ENCODE measurements around the gene ROR2. TPM values are rescaled to one million over a fixed set of nuclear protein-coding genes. Genes with fewer than 3 reads are reported as not detected.

Gene ROR2
- total RNA-seq, 1 experiment from 2014 or later = 5.9 TPM

DNA sequence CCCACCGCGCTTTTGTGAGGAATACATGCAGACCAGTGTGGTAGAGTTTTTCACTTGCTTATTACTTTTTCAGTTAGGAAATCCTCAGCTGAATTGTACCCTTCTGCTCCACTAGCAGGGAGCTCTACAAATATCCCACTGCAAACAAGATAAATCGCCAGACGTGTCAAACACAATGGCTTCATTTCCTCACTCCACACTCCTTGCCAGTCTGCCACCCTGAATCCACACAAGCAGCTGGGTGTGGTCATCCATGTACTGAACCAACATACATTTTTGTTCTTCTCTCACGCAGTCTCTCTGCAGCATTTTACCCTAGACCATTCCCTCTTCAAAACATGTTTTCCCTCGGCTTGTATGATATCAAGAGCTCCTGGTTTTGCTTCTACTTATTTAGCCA lies 3.7 kb upstream of the ROR2 start:
- intact Hi-C loops (cut with micrococcal nuclease; ENCODE audit: unreplicated experiment) = loop anchor here (5.0 kb wide), 1 partner anchor 176 kb away; no protein-coding TSS in a partner anchor
- Histone ChIP-seq H3K27me3 (ENCODE audit: control insufficient read depth, insufficient read depth, low read length) (peaks cover 2% of the 10 kb centered on the region; the same call in 1 of the 2 replicates), H3K9me3 (ENCODE audit: control insufficient read depth, insufficient read depth, low read depth, low read length) (no peaks in the 10 kb centered on the region), H3K27ac (ENCODE audit: low read length) (no peak overlapping the region), H3K4me3 (ENCODE audit: low read depth in 2 of 2, low read length in 2 of 2) (no peak overlapping the region), H3K4me1 (ENCODE audit: control insufficient read depth, insufficient read depth, low read length) (no peaks in the 10 kb centered on the region), H3K36me3 (ENCODE audit: control insufficient read depth, insufficient read depth, low read length) (no peaks in the 10 kb centered on the region; the same call in 1 of the 2 replicates)
- TF ChIP-seq TCF7L2 (IDR thresholded peaks at IDR 0.05; ENCODE audit: low read depth, low read length) (no peak), SIN3A (IDR thresholded peaks at IDR 0.05; ENCODE audit: borderline replicate concordance, insufficient read depth, low read depth, low read length) (no peak), POLR2AphosphoS5 (IDR thresholded peaks at IDR 0.05; ENCODE audit: low read depth, low read length) (no peak)
- TF ChIP-seq, protein P1, sequence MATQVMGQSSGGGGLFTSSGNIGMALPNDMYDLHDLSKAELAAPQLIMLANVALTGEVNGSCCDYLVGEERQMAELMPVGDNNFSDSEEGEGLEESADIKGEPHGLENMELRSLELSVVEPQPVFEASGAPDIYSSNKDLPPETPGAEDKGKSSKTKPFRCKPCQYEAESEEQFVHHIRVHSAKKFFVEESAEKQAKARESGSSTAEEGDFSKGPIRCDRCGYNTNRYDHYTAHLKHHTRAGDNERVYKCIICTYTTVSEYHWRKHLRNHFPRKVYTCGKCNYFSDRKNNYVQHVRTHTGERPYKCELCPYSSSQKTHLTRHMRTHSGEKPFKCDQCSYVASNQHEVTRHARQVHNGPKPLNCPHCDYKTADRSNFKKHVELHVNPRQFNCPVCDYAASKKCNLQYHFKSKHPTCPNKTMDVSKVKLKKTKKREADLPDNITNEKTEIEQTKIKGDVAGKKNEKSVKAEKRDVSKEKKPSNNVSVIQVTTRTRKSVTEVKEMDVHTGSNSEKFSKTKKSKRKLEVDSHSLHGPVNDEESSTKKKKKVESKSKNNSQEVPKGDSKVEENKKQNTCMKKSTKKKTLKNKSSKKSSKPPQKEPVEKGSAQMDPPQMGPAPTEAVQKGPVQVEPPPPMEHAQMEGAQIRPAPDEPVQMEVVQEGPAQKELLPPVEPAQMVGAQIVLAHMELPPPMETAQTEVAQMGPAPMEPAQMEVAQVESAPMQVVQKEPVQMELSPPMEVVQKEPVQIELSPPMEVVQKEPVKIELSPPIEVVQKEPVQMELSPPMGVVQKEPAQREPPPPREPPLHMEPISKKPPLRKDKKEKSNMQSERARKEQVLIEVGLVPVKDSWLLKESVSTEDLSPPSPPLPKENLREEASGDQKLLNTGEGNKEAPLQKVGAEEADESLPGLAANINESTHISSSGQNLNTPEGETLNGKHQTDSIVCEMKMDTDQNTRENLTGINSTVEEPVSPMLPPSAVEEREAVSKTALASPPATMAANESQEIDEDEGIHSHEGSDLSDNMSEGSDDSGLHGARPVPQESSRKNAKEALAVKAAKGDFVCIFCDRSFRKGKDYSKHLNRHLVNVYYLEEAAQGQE (IDR thresholded peaks at IDR 0.05; ENCODE audit: insufficient read depth in 1 of 2, low read depth in 2 of 2, low read length in 1 of 2) = no peak
- TF ChIP-seq, protein P2, sequence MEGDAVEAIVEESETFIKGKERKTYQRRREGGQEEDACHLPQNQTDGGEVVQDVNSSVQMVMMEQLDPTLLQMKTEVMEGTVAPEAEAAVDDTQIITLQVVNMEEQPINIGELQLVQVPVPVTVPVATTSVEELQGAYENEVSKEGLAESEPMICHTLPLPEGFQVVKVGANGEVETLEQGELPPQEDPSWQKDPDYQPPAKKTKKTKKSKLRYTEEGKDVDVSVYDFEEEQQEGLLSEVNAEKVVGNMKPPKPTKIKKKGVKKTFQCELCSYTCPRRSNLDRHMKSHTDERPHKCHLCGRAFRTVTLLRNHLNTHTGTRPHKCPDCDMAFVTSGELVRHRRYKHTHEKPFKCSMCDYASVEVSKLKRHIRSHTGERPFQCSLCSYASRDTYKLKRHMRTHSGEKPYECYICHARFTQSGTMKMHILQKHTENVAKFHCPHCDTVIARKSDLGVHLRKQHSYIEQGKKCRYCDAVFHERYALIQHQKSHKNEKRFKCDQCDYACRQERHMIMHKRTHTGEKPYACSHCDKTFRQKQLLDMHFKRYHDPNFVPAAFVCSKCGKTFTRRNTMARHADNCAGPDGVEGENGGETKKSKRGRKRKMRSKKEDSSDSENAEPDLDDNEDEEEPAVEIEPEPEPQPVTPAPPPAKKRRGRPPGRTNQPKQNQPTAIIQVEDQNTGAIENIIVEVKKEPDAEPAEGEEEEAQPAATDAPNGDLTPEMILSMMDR (IDR thresholded peaks at IDR 0.05) = no peak
- ATAC-seq (no peak), DNase-seq (ENCODE audit: low read depth, low spot score) (no peak)
- no TSS peak for BruUV-seq (replicated peaks)
- in situ Hi-C loops (cut with HindIII; ENCODE audit: low pct_unique_long_range_greater_than_20kb, low sequenced_read_pairs) = no loop called here
- ChIA-PET POLR2A (no interaction called here), CTCF (no interaction called here)

GRCh38 chr9:91951944-91952520 lies 2.0 kb upstream of the ROR2 start:
- Histone ChIP-seq H3K4me1 (ENCODE audit: control insufficient read depth, insufficient read depth, low read length) (no peaks in the 10 kb centered on the region), H3K27ac (ENCODE audit: low read length) (no peak overlapping the region), H3K36me3 (ENCODE audit: control insufficient read depth, insufficient read depth, low read length) (peaks cover 3% of the 10 kb centered on the region; the same call in 1 of the 2 replicates), H3K27me3 (ENCODE audit: control insufficient read depth, insufficient read depth, low read length) (peaks cover 4% of the 10 kb centered on the region; the same call in 1 of the 2 replicates), H3K4me3 (ENCODE audit: low read depth in 2 of 2, low read length in 2 of 2) (no peak overlapping the region), H3K9me3 (ENCODE audit: control insufficient read depth, insufficient read depth, low read depth, low read length) (no peaks in the 10 kb centered on the region)
- ChIA-PET POLR2A (no interaction called here), CTCF (interaction anchor here (0.6 kb wide), 1 partner anchor 114 kb away, joined by 3 read pairs; no protein-coding TSS in a partner anchor)
- intact Hi-C loops (cut with micrococcal nuclease; ENCODE audit: unreplicated experiment) (loop anchor here (5.0 kb wide), 1 partner anchor 175 kb away; no protein-coding TSS in a partner anchor), in situ Hi-C loops (cut with HindIII; ENCODE audit: low pct_unique_long_range_greater_than_20kb, low sequenced_read_pairs) (no loop called here)
- no TSS peak for BruUV-seq (replicated peaks)
- ATAC-seq = no peak
- DNase-seq (ENCODE audit: low read depth, low spot score) = no peak
- no peak for TF ChIP-seq POLR2AphosphoS5 (IDR thresholded peaks at IDR 0.05; ENCODE audit: low read depth, low read length)
- TF ChIP-seq, protein P2 (IDR thresholded peaks at IDR 0.05) = no peak
- TF ChIP-seq, protein P1 (IDR thresholded peaks at IDR 0.05; ENCODE audit: insufficient read depth in 1 of 2, low read depth in 2 of 2, low read length in 1 of 2) = no peak
- no peak for TF ChIP-seq TCF7L2 (IDR thresholded peaks at IDR 0.05; ENCODE audit: low read depth, low read length)
- no peak for TF ChIP-seq SIN3A (IDR thresholded peaks at IDR 0.05; ENCODE audit: borderline replicate concordance, insufficient read depth, low read depth, low read length)

All from Panc1 (cell line).